SU-DHL-6 (cell line): ENCODE measurements around the gene TAX1BP3.

Experiments
- H2AFZ ChIP-seq: fragments of 200-600 bp; sonication (generic); 2 replicates; pipeline ENCODE4 v1.6.1; 2014; ENCODE audit warnings: low read depth, mild to moderate bottlenecking, moderate library complexity, mixed read lengths, antibody characterized with exemption, low read length; ENCODE audit not compliant: severe bottlenecking
- H3F3A ChIP-seq: fragments of 200-600 bp; shearing (Covaris generic); 2 replicates; pipeline ENCODE4 v1.6.0; 2016; ENCODE audit warnings: antibody characterized with exemption, mild to moderate bottlenecking; ENCODE audit not compliant: insufficient read depth
- H3K27ac ChIP-seq: fragments of 200-600 bp; sonication (generic); 2 replicates; pipeline ENCODE4 v1.5.1; 2016; ENCODE audit warnings: low read depth, mild to moderate bottlenecking, low read length, moderate library complexity, mixed read lengths
- H3K27me3 ChIP-seq: fragments of 200-600 bp; sonication (generic), shearing (Covaris generic); 2 replicates; pipeline ENCODE4 v1.6.0; 2014; ENCODE audit warnings: mild to moderate bottlenecking, low read length
- H3K36me3 ChIP-seq: fragments of 200-600 bp; sonication (generic); 2 replicates; pipeline ENCODE4 v1.6.1; 2014; ENCODE audit warnings: mild to moderate bottlenecking, low read length, mixed read lengths
- H3K4me2 ChIP-seq: fragments of 300-600, 200-600 bp; shearing (Covaris generic), sonication (generic); 2 replicates; pipeline ENCODE4 v1.6.0; 2014; ENCODE audit warnings: low read length, low read depth, mild to moderate bottlenecking; ENCODE audit not compliant: poor library complexity, severe bottlenecking
- H3K4me3 ChIP-seq: fragments of 200-600 bp; sonication (generic); 2 replicates; pipeline ENCODE4 v1.5.1; 2014; ENCODE audit warnings: antibody characterized with exemption, low read length, mild to moderate bottlenecking, mixed read lengths; ENCODE audit not compliant: insufficient read depth, poor library complexity, severe bottlenecking
- H3K79me2 ChIP-seq: fragments of 200-600 bp; sonication (generic); 2 replicates; pipeline ENCODE4 v1.6.1; 2014; ENCODE audit warnings: mild to moderate bottlenecking, low read length, moderate library complexity; ENCODE audit not compliant: insufficient read depth
- H3K9ac ChIP-seq: fragments of 200-600 bp; sonication (generic); 2 replicates; pipeline ENCODE4 v1.7.0; 2014; ENCODE audit warnings: mild to moderate bottlenecking, low read length
- H3K9me2 ChIP-seq: fragments of 200-600 bp; sonication (generic); replicated peaks from 2 replicates; pipeline ENCODE4 v1.6.1; 2014; ENCODE audit warnings: low read length; ENCODE audit not compliant: insufficient read depth
- H3K9me3 ChIP-seq: fragments of 200-600 bp; sonication (generic); 2 replicates; pipeline ENCODE4 v1.6.1; 2014; ENCODE audit warnings: low read length, mixed read lengths; ENCODE audit not compliant: insufficient read depth
- H4K20me1 ChIP-seq: fragments of 200-600 bp; sonication (generic); 2 replicates; pipeline ENCODE4 v1.6.1; 2014; ENCODE audit warnings: low read depth, mild to moderate bottlenecking, antibody characterized with exemption, low read length, moderate library complexity, mixed read lengths
- EZH2phosphoT487 ChIP-seq: fragments of 200-600 bp; sonication (generic), shearing (Covaris generic); conservative IDR thresholded peaks from 2 replicates; pipeline ENCODE4 v1.6.1; 2018; ENCODE audit warnings: mild to moderate bottlenecking, antibody characterized with exemption, low read length, moderate library complexity, mixed read lengths
- TF ChIP-seq, protein P1 (sequence below): fragments of 200-600 bp; sonication (generic); IDR thresholded peaks from one replicate; pipeline ENCODE4 v1.5.1; 2017; ENCODE audit warnings: antibody characterized with exemption, mild to moderate bottlenecking, low read length, moderate library complexity; ENCODE audit not compliant: insufficient read depth, poor library complexity, severe bottlenecking

Gene TAX1BP3

DNA sequence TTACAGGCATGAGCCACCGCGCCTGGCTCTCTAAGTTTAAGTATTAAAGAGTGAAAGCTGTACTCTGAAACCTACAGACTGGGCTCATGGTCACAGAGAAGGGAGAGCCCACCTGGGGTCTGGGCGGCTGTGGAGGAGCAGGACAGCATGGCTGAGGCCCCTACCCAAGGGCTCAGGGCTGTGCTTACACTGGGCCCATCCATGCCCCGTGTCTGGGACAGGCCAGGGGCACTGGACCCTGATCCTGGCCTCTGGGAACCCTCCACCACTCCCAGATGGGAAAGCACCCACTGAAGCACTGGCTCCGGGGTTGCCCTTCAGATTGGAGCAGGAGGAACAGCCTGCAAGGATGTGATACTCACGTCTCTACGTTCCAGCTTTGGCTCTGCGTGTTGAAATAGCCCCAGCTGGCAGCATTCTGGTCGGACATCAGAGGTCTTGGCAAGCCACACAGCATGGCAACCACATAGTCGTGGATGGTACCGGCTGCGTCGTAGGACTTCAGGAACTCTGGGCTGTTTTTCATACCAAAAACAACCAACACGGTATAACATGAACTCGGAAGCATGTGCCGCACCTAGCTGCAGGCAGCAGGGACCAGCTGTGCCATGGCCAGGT, 45.3 kb downstream of the TAX1BP3 start:
- Histone ChIP-seq H3K9ac (no peak overlapping the region), H2AFZ (no peak overlapping the region), H4K20me1 (no peaks in the 10 kb centered on the region), H3K9me3 (no peaks in the 10 kb centered on the region), H3K79me2 (no peaks in the 10 kb centered on the region), H3K27ac (no peak overlapping the region), H3K4me3 (no peak overlapping the region), H3K4me2 (no peak overlapping the region), H3F3A (no peaks in the 10 kb centered on the region), H3K27me3 (no peaks in the 10 kb centered on the region), H3K36me3 (0 out of 2 replicates have a peak, but pooled peaks cover 5% of the 10 kb centered on the region), H3K9me2 (no peaks in the 10 kb centered on the region)
- TF ChIP-seq EZH2phosphoT487: no peak
- TF ChIP-seq, protein P1, sequence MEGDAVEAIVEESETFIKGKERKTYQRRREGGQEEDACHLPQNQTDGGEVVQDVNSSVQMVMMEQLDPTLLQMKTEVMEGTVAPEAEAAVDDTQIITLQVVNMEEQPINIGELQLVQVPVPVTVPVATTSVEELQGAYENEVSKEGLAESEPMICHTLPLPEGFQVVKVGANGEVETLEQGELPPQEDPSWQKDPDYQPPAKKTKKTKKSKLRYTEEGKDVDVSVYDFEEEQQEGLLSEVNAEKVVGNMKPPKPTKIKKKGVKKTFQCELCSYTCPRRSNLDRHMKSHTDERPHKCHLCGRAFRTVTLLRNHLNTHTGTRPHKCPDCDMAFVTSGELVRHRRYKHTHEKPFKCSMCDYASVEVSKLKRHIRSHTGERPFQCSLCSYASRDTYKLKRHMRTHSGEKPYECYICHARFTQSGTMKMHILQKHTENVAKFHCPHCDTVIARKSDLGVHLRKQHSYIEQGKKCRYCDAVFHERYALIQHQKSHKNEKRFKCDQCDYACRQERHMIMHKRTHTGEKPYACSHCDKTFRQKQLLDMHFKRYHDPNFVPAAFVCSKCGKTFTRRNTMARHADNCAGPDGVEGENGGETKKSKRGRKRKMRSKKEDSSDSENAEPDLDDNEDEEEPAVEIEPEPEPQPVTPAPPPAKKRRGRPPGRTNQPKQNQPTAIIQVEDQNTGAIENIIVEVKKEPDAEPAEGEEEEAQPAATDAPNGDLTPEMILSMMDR: no peak

- no peaks in the 10 kb centered on the region for H3F3A ChIP-seq
- H3K4me2 ChIP-seq: no peak overlapping the region
- no peaks in the 10 kb centered on the region for H3K9me3 ChIP-seq
- H3K27me3 ChIP-seq: no peaks in the 10 kb centered on the region
- H3K27ac ChIP-seq: no peak overlapping the region
- TF ChIP-seq EZH2phosphoT487: no peak
- TF ChIP-seq, protein P1: no peak
- no peak overlapping the region for H3K9ac ChIP-seq
- no peaks in the 10 kb centered on the region for H3K79me2 ChIP-seq
- no peaks in the 10 kb centered on the region for H4K20me1 ChIP-seq
- 0 out of 2 replicates have a peak, but pooled peaks cover 9% of the 10 kb centered on the region for H3K36me3 ChIP-seq
- no peak overlapping the region for H3K4me3 ChIP-seq
- no peak overlapping the region for H2AFZ ChIP-seq
- no peaks in the 10 kb centered on the region for H3K9me2 ChIP-seq
These were observed 47.1 kb downstream of the TAX1BP3 start for GRCh38 chr17:3621146-3621720.

DNA sequence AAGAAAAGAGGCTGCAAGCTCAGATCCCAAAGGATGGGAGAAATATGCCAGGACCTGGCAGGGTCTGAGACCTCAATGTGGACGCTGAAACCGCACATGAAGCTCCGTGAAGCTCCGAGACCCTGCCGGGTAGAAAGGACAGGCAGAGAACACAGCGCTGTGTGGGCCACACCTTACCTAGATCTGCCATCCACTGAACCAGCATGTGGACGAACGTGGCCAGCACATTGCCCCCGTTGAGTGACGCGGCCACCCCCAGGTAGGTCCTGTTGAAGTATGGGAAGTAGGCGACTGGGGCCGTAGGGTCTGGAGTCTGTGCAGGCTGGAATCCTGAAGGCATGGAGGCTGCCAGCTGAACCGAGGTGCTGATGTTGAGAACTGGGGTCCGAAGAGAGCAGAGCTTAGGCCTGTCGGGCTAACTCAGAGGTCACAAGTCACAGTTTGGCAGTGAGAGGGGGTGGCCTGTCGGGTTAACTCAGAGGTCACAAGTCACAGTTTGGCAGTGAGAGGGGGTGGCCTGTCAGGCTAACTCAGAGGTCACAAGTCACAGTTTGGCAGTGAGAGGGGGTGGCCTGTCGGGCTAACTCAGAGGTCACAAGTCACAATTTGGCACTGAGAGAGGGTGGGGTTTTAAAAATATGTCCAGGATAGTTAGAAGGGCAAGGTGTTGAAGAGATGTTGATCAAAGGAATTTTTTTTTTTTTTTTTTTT, 53.1 kb downstream of the TAX1BP3 start:
- no peaks in the 10 kb centered on the region for H3K27me3 ChIP-seq
- H3K36me3 ChIP-seq: 0 out of 2 replicates have a peak, but pooled peaks cover 9% of the 10 kb centered on the region
- H3K4me3 ChIP-seq: no peak overlapping the region
- no peak overlapping the region for H2AFZ ChIP-seq
- no peaks in the 10 kb centered on the region for H3F3A ChIP-seq
- H3K9me3 ChIP-seq: no peaks in the 10 kb centered on the region
- no peak overlapping the region for H3K4me2 ChIP-seq
- no peaks in the 10 kb centered on the region for H4K20me1 ChIP-seq
- TF ChIP-seq, protein P1: no peak
- no peak overlapping the region for H3K9ac ChIP-seq
- no peaks in the 10 kb centered on the region for H3K79me2 ChIP-seq
- H3K9me2 ChIP-seq: no peaks in the 10 kb centered on the region
- H3K27ac ChIP-seq: no peak overlapping the region
